ENCODE data around the gene SPATA13.
"Not testable (repeated sequence)": the region's sequence is repeated elsewhere in the genome, so short reads cannot be mapped to it uniquely, and the experiment has no call there.

SPATA13 gene

GRCh38 chr13:24160458-24161009 lies at the start of gene SPATA13:
Gene SPATA13, plus strand, starts transcription at chr13:24160720. Its CDS starts 62,210 bp downstream, at chr13:24222930.
- DNase-seq, result peak; percentile 92

GRCh38 chr13:24112791-24113190 lies 47.7 kb upstream of the SPATA13 start:
- no peak for DNase-seq

- DNase-seq, result no peak
Observed at GRCh38 chr13:24115671-24116070, 44.8 kb upstream of the SPATA13 start.

- DNase-seq, result peak; percentile 32
Observed at GRCh38 chr13:24116131-24116530, 44.4 kb upstream of the SPATA13 start.

GRCh38 chr13:24118576-24118975 lies 41.9 kb upstream of the SPATA13 start:
- DNase-seq, result no peak

- no peak for DNase-seq
Observed at GRCh38 chr13:24119626-24120508, 40.7 kb upstream of the SPATA13 start.

- not testable (repeated sequence) for DNase-seq
Observed at GRCh38 chr13:24122045-24122444, 38.5 kb upstream of the SPATA13 start.

GRCh38 chr13:24122569-24122968 lies 38.0 kb upstream of the SPATA13 start:
- no peak for DNase-seq

- no peak for DNase-seq
Observed at GRCh38 chr13:24123761-24124160, 36.8 kb upstream of the SPATA13 start.

- no peak for DNase-seq
Observed at GRCh38 chr13:24124789-24125476, 35.6 kb upstream of the SPATA13 start.

- DNase-seq, result no peak
Observed at GRCh38 chr13:24127116-24127631, 33.3 kb upstream of the SPATA13 start.

- no peak for DNase-seq
Observed at GRCh38 chr13:24128112-24128511, 32.4 kb upstream of the SPATA13 start.

GRCh38 chr13:24128962-24129361 lies 31.6 kb upstream of the SPATA13 start:
- no peak for DNase-seq

- no peak for DNase-seq
Observed at GRCh38 chr13:24129914-24130774, 30.4 kb upstream of the SPATA13 start.

GRCh38 chr13:24131749-24132148 lies 28.8 kb upstream of the SPATA13 start:
- DNase-seq, result no peak

GRCh38 chr13:24133021-24133795 lies 27.3 kb upstream of the SPATA13 start:
- no peak for DNase-seq

- DNase-seq, result no peak
Observed at GRCh38 chr13:24134231-24134630, 26.3 kb upstream of the SPATA13 start.

- no peak for DNase-seq
Observed at GRCh38 chr13:24134757-24135156, 25.8 kb upstream of the SPATA13 start.

GRCh38 chr13:24135674-24136300 lies 24.7 kb upstream of the SPATA13 start:
- no peak for DNase-seq

GRCh38 chr13:24138911-24139310 lies 21.6 kb upstream of the SPATA13 start:
- DNase-seq, result no peak

- DNase-seq, result no peak
Observed at GRCh38 chr13:24141333-24141910, 19.1 kb upstream of the SPATA13 start.
